NCI-H446 (cell line): Measurements from ENCODE around the gene SLC22A2.

Experiments used
- DNase-seq, 2 experiments: peaks; one replicate each; lab custom pipeline; 2025; lab: John Stamatoyannopoulos, UW

Gene SLC22A2

GRCh38 chr6:160207618-160208017, 51.0 kb downstream of the SLC22A2 start:
- DNase-seq, result no peak

DNA sequence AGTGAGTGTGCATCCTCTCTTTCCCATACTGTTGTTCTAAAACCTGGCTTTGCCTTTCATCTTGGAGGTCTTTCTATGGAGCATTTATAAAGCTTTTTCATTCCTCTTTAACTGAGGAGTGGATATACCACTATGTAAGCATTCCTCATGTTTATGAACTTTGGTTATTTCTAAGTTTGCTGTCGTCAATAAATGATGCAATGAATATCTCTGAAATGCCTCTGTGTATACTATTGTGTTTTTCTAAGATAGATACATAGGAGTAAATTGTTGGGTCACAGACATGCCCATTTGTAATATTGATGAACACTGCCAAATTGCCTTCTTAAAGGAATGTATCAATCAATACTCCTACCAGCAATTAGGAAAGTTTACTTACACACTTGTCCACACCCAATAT, 53.9 kb downstream of the SLC22A2 start:
- no peak for DNase-seq

GRCh38 chr6:160203953-160204352, 54.7 kb downstream of the SLC22A2 start:
- no peak for DNase-seq

DNA sequence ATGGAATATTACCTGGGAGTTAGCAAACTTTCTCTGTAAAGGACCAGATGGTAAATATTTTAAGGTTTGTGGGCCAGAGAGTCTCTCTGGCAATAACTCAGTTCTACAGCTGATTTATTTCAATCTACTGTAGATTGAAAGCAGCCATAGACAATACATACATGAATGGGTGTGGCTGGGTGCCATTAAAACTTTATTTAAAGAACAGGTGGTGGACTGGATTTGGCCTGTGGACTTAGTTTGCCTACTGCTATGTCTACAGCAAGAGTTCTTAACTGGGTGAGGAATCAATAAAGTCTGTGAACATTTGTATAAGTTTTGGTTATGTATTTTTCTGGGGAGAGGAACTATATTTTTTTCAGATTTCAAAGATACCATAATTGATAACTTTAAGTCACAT, 55.1 kb downstream of the SLC22A2 start:
- no peak for DNase-seq

GRCh38 chr6:160203076-160203475, 55.5 kb downstream of the SLC22A2 start:
- no peak for DNase-seq

DNA sequence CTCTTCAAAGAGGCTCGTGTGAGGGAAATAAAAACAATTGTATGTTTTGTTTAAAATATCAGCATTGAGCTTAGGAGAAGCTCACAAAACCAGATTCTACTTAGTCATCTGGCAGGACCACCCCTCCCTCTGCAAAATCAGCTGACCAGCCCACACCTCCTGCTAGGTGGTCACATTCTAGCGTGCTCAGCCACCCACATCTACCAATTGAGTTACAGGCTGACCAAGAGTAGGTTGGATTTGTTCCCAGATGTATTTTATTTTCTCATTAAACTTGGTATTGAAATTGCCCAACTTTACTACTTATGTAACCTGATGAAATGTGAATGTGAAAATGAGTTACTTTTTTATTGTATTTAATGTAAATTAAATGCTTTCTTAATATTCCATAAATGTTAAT, 56.2 kb downstream of the SLC22A2 start:
- no peak for DNase-seq

GRCh38 chr6:160201061-160201460, 57.6 kb downstream of the SLC22A2 start:
- no peak for DNase-seq

GRCh38 chr6:160198606-160199211, 59.9 kb downstream of the SLC22A2 start:
- no peak for DNase-seq

- no peak for DNase-seq
These were observed 61.0 kb downstream of the SLC22A2 start for GRCh38 chr6:160197662-160198061.

DNA sequence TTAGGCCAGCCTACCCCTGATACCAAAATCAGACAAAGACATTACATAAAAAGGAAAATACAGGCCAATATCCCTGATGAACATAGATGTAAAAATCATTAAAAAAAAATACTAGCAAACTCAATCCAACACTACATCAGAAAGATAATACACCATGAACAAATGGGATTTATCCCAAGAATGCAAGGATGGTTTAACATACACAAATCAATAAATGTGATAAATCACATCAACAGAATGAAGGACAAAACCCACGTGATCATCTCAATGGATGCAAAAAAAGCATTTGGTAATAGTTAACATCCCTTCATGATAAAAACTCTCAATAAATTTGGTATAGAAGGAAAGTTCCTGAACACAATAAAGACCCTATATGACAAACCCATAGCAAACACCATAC, 63.8 kb downstream of the SLC22A2 start:
- no peak for DNase-seq

GRCh38 chr6:160192840-160193239, 65.8 kb downstream of the SLC22A2 start:
- no peak for DNase-seq

DNA sequence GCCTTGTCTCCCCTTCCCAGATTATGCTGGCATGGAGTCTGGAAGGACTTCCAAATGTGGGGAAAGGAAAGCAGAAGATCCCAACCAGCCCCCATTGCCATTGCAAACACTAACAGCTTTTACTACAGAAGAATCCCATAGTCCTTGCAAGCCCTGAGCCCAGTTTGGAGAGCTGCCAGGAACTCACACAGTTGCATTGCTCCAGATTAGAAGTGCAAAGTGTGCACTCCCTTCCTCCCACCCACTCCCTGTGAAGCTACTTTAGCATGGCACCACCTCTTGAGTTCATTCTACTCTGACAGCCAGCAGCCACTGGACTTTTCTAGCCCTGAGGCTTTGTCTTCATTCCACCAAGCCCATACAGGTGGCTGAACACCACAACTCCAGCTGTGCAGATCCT, 67.6 kb downstream of the SLC22A2 start:
- no peak for DNase-seq

- DNase-seq, result no peak
These were observed 68.5 kb downstream of the SLC22A2 start for GRCh38 chr6:160190081-160190480.

- no peak for DNase-seq
These were observed 69.8 kb downstream of the SLC22A2 start for GRCh38 chr6:160188773-160189172.

DNA sequence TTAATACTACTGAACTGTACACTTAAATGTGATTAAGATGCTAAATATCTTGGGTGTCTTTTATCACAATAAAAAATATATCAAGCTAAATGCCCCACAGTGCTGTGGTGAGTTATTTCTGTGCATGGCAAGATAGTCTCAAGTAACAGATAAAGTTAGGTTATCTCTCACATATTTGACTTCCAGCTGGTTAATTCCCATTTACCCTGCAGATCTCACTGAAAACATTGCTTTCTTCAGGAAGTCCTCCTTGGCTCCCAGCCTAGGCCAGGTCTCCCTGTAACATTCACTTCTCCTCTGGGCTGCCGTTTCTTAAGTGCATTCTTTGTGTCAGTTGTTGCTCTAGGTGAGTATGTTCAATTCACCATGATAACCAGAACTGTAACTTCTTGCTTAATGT, 77.9 kb downstream of the SLC22A2 start:
- no peak for DNase-seq

GRCh38 chr6:160178271-160178670, 80.3 kb downstream of the SLC22A2 start:
- DNase-seq, result no peak

DNA sequence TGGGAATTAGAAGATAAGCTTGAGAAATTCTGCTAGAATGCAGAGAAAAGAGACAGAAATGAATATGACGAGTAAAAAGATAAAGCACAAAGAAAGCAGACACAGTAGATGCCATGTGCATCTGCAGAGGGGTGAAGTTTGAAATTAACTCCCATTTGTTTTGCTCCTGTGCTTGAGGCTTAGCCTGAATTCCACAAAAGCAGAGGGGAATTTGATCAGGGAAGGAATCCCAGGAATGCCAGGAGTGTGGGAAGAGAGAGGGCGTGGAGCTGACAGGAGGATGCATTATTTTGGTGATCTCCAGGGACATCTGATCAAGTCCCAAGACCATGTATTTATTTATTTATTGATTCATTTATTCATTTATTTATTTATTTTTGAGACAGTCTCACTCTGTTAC, 81.4 kb downstream of the SLC22A2 start:
- no peak for DNase-seq

GRCh38 chr6:160174681-160175080, 83.9 kb downstream of the SLC22A2 start:
- DNase-seq, result no peak

GRCh38 chr6:160173806-160174527, 84.7 kb downstream of the SLC22A2 start:
- DNase-seq, result no peak

DNA sequence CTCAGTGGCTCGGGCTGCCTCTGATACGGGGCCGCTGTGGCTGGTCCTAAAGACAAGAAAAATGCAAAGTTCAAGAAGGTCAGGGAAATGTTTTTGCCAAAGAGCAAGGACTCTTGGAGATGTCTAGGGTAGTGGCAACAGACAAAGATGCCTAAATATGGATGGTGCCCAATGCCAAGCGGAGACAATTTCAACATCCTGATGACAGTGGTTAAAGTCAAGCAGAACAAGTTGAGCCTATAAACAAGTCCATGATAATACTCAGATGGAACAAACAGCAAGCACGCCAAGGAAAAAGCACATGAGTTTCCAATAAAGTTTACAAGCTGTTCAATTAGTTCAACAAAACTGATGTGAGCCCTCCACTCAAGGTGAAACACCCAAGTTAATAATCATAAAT, 85.9 kb downstream of the SLC22A2 start:
- DNase-seq, result no peak

DNA sequence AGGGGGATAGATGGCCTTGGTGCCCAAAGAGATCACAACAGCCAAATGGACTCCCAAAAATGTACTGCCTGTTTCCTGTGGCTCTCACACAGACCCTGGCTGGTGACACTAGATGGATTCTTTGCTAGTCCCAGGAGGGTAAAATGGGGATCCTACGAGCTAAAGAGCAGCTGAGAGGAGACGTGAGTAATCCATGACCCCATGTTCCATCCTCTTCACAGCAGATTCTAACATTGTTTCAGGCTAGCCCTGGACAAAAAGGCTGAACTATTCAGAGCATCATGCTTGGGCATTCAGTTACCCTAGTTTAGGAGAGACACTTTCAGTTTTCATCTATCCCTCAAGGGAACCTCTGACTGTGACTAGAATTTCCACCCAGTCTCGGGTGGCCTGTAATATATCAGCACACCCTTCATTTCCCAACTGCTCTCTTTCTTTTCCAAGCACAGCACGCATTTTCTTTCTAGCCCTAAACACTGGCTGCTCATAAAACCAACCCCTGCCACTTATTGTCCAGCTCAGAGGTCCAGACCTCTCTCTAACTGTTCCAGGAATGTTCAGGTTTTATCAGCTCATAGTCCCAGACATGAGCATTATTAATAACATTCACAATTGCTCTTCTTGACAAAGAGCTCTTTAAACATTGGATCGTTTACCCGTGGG, 88.5 kb downstream of the SLC22A2 start:
- DNase-seq, result no peak

- DNase-seq, result no peak
These were observed 90.8 kb downstream of the SLC22A2 start for GRCh38 chr6:160167604-160168399.
